DOHH2 (cell line): ENCODE results near the gene EHD4.

Experiments
- EZH2phosphoT487 ChIP-seq: fragments of 200-600 bp; sonication (generic); IDR thresholded peaks from 2 replicates; pipeline ENCODE4 v1.6.1; 2017; ENCODE audit warnings: borderline replicate concordance, mild to moderate bottlenecking, antibody characterized with exemption, low read length, moderate library complexity, mixed read lengths
- TF ChIP-seq, protein P1 (sequence below): fragments of 200-600 bp; sonication (generic); IDR thresholded peaks from one replicate; pipeline ENCODE4 v1.5.1; 2014; ENCODE audit warnings: antibody characterized with exemption, mild to moderate bottlenecking, low read depth, low read length; ENCODE audit not compliant: poor library complexity, severe bottlenecking

DNA sequence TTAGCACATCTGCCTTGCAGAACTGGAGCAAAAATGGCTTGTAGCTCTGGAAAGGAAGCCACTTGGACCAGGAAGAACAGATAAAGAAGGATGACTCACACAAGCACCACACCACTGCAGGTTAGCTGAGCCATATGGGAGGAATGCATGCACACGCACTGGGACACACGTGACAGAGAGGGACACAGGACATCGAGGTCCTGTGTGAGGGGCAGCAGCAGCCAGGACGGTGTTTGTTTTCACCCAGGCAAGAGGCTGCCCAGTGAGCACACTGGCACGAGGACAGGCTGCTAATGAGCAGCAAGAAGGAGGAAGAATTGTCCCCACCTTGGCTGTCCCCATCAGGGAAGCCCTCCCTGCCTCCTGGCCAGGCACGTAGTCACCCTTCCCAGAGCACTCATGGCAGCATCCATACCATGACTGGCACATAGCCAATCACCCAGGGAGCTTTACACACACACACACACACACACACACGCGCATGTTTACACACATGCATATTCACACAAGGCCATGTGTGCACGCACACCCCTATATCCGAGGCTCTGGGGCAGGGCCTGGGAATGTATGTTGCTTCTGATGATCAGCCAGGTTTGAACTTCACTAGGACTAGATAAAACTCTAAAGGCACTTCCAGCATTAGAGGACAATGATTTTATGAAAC is 54.5 kb downstream of the EHD4 start:
- TF ChIP-seq, protein P1, sequence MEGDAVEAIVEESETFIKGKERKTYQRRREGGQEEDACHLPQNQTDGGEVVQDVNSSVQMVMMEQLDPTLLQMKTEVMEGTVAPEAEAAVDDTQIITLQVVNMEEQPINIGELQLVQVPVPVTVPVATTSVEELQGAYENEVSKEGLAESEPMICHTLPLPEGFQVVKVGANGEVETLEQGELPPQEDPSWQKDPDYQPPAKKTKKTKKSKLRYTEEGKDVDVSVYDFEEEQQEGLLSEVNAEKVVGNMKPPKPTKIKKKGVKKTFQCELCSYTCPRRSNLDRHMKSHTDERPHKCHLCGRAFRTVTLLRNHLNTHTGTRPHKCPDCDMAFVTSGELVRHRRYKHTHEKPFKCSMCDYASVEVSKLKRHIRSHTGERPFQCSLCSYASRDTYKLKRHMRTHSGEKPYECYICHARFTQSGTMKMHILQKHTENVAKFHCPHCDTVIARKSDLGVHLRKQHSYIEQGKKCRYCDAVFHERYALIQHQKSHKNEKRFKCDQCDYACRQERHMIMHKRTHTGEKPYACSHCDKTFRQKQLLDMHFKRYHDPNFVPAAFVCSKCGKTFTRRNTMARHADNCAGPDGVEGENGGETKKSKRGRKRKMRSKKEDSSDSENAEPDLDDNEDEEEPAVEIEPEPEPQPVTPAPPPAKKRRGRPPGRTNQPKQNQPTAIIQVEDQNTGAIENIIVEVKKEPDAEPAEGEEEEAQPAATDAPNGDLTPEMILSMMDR, result no peak
- TF ChIP-seq EZH2phosphoT487, result no peak
